ENCODE data around the gene FOXO3.

The FOXO3 gene

GRCh38 chr6:108576709-108577108 is 16.0 kb downstream of the FOXO3 start:
- DNase-seq, result no peak

DNA sequence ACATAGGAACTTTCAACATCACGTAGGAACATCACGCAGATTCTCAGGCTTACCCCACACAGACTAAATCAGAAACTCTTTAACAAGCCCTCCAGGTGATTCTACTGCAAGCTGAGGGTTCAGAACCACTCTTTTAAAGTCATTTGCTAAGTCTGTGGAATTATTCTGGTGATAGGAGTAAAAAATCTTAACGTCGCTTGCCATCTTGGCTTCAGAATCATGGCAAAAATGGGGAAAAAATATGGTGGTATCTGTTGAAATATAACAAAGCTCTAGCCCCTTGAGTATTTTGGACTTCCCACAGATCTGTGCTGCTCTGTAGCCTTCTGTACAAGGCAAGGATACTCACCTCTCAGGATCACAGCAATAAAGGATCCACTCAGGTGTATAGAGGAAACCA is 17.4 kb downstream of the FOXO3 start:
- DNase-seq, result no peak

DNA sequence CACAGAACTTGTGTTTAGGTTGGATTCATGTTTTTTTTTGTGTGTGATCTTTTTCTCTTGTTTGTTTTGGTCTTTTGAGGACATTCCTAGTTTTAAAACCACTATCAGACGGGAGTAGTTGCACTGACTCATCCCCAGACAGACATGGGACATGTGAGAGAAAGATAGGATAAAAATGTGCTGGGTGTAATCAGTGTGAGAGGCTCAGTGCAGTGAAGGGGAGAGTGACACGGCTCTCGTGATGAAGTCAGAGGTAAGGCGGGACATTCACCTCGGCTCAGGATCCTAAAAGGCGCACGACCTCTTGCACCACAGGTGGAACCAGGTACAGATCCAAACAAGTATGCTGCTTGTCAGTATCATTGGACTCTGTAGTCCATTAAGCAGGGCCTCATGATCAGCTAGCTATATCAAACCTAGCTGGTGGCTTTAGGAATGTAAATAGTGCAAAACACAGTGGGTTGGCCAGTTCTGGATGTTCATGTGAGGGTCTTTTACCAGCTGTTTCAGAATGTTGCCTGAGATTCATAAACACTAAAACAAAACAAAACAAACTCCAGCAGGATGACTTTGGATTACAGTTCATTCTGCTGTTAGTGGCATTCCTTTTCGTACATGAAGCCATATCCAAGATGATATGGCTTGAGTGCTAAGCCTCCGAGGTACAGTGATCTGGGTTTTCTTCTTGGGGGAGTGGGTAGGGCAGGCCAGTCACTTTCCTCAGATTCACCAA is 18.0 kb downstream of the FOXO3 start:
- DNase-seq, result no peak

DNA sequence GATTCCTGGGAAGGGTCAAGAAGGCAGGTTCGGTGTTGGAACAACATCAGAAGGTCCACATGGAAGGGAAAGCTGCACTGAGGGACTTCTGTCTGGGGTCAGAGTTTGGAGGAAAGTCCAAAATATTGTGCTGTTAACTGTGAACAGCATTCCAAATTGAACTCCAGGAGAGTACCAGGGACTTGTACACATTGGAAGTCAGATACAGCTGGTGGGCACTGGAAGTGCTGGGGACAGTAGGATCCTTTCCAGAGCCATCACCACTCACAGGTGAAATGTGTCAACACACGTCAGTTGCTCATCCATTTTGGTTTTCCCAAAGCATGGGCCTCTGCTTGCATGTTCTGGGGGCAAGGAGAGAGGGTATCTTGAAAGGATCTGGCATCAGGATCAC is 18.6 kb downstream of the FOXO3 start:
- DNase-seq, result no peak

DNA sequence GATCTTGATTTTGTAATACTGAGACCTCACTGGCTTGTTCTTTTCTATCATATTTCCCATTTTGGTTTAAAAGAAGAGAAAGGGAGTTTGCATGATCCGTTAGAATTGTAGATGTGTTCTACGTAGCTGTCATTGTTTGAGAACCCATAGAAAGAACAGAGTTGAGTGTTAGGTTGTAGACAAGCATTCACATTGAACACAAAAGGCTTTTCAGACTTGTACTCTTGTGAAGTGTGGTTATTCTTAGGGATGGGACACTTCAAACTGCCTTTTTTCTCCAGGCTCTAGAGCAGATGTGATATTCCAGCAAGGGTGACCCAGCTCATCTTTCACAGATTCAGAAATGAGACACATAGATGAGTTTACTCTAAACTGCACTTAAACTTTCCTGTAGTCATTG is 19.9 kb downstream of the FOXO3 start:
- DNase-seq, result no peak

GRCh38 chr6:108581237-108581931 is 20.7 kb downstream of the FOXO3 start:
- DNase-seq, result peak; percentile 39

GRCh38 chr6:108581932-108582475 is 21.3 kb downstream of the FOXO3 start:
- DNase-seq, result no peak

DNA sequence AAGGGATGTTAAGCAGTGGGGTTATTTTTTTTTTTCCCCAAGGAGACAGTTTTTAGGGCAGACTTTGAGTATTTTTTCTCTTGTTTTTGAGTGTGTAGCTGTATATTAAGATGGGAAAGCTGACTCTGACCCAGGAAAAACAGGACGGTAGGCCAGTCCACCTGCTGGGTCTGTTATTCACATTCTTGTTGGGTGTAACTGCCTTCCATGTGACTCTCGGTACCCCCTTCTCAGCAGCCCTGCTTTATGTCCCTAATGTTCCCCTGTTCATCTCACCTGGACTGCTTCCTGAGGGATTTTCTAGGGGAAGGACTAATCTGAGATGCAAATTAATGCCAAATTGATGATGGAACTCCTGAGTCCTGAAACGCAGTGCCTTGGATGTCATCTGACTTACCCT is 21.9 kb downstream of the FOXO3 start:
- no peak for DNase-seq

- DNase-seq, result no peak
Measured at GRCh38 chr6:108584323-108584722, 23.6 kb downstream of the FOXO3 start.

GRCh38 chr6:108585359-108585758 is 24.6 kb downstream of the FOXO3 start:
- DNase-seq, result no peak

GRCh38 chr6:108585921-108586536 is 25.3 kb downstream of the FOXO3 start:
- DNase-seq, result no peak

GRCh38 chr6:108587258-108588059 is 26.7 kb downstream of the FOXO3 start:
- DNase-seq, result no peak

- no peak for DNase-seq
Measured at GRCh38 chr6:108588586-108588985, 27.9 kb downstream of the FOXO3 start.

DNA sequence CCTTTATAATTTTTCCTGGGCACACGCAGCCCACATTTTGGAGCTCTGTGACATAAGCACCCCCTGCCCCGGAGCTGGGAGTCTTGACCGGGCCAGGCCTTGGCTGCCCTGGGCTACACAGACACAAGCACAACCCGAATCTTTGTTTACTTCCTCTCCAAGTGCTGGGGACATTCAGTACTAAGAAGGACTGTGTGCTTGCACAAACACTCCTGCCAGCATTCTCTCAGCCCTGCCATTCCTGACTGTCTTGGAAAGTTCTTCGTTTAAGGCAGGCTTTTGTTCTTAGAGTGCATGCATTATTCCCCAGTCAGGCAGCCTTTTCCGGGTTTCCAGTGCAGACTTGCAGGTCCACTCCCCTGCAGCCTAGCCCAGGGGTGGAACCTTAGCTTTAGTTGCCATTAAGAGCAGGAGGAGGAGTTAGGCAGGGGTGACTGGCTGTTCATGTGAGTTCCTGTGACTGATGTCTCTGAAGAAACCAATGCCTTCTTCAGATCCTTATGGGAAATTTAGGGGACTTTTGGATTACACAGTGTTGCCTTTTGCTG is 28.6 kb downstream of the FOXO3 start:
- DNase-seq, result no peak

GRCh38 chr6:108591040-108591816 is 30.5 kb downstream of the FOXO3 start:
- no peak for DNase-seq

DNA sequence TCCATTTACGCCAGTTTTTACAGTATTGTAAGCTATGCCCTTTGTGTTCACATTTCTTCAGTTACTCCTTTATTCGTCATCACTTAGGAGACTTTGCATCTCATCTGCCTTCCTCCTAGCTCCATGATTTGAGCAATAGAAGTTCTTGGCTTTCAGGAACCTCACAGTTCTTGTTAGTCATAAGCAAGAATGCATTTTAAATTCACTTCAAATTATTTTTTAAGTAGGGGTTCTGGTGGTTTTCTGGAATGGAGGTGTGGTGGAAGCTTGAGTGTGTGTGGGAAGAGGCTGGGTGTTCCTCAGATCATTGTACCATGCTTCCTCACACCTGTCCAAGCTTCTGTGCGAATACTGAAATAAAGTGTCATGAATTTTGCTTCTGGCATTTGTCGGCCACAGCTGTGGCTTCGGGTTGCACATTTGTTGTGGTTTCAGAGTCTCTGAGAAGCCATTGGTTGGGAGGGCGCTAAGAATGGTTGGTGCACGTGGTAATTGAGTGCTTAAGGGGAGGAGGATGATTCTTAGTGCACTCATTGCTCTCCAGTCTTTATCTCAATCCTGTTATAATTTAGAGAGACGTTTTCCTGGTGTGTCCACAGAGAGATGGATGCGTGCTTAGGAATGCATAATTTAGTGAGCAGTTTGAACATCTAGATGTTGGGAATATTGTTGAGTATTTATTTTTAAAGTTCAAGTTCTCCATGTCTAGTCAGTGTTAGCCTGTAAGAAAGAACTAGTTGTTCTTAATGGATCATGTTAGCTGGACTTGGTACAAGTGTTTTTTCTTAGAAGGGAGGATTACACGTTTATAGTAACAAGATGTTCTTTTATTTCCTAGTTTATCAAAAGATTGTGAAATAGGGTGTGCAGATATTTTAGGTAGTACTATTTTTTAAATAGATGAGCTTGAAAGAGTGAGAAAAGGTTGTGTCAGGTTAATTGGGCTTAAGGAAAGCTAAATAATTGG is 31.9 kb downstream of the FOXO3 start:
- peak; percentile 64 for DNase-seq

DNA sequence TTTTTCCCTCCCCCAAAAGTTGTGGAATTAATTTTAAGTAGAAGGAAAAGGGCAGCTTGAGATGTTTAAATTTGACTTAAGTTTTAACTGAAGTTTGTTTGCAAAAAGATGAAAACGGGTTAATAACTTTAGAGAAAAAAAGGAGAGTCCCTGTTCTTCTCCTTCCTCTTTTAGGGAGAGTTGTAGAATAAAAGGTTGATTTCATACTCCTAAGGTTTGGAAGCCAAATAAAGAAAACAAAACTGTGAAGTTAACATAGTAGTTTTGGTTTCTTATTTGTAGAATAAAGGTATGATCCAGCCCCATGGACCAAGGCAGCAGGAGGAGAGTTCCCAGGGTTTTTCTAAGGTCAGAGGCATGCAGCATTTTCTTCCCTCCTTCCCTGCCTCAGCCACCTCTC is 33.4 kb downstream of the FOXO3 start:
- no peak for DNase-seq

DNA sequence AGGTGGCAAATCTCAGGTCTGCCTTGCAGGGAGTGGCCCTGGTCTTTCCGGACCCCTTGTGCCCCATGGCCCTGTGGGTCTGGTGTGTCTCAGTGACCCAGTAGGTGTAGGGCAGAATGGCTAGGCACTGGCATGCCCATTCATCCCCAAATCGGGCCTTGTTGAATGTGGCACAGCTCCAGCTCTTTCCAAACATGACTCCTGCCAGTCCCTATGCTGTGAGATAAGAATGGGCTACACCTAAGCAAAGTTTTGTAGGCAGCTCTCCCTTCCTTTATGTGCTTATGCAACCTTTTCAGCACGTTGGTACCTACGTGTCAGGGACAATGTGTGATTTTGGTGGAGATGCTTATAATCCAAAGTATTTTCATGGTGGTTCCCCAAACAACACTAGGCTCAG is 33.9 kb downstream of the FOXO3 start:
- no peak for DNase-seq

DNA sequence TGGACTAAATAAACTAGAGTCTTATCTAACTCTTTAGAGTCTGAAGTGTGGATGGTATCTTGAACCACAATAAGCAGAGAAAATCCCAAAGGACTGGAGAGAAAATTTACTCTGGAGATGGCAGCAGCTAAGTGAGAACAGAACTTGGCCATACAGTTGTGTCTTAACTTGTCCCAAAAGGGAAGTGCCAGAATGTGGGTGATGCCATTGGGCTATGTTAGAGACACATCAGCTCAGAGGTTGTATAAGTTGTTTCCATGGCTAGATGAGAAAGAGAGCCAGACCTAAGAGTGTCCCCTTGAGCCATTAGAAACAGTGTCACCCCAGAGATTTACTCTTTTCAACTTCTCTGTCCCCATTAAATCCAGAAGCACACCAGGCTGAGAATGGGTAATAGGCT is 36.2 kb downstream of the FOXO3 start:
- no peak for DNase-seq

DNA sequence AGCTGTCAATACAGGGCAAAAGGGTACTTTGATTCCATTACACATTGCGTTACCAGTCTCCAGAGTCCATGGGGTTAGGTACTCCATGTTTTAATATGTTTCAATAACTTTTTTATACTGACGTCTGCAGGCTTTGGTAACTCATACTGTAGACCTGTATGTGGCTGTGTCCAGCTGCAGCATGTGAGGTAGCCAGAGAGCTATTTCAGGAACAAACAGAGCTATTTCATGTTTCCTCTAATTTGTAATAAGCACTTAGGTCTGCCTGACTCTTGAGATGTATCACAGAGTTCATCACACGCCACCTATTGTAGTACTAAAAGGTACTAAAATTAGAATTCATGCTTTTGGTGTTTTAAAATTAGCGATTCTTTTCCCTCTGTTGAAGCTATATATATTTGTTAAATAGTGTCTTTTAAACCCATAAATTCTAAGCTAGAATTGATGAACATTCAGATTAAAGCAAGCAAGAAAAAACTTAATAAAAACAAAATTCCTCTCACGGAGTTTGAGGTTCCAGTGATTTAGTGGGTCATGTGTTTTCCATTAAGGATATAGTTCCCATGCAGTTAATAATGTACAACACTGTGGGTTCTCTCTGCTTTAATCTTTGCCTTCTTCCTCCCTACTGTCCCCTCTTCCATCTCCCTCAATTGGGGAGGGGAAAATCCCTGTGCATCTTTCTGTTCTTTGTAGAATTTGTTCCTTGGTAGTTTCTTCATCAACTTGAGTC is 37.0 kb downstream of the FOXO3 start:
- no peak for DNase-seq

Data from CD4-positive, alpha-beta T cell treated with Interleukin-10 for 1 hour (primary cell).